HG03159 (cell line): ENCODE data around the gene RASSF8.

Experiments used
- ATAC-seq: cut with Tn5 transposase; IDR thresholded peaks from one replicate; pipeline ENCODE4 v1.9.1; 2021; ENCODE audit warnings: mild to moderate bottlenecking, moderate library complexity; ENCODE audit not compliant: unreplicated experiment

The RASSF8 gene

GRCh38 chr12:26122681-26123481, 164.4 kb downstream of the RASSF8 start:
- ATAC-seq = no peak

- ATAC-seq = no peak
Observed at GRCh38 chr12:26123482-26123980, 165.0 kb downstream of the RASSF8 start.

- no peak for ATAC-seq
Observed at GRCh38 chr12:26124446-26125399, 166.2 kb downstream of the RASSF8 start, which contains the start of gene BHLHE41. Gene BHLHE41 (minus strand): TSS chr12:26125037. CDS start chr12:26124779, 258 bp downstream.

- peak; percentile 23 for ATAC-seq
Observed at GRCh38 chr12:26125400-26126339, 167.2 kb downstream of the RASSF8 start.

GRCh38 chr12:26126340-26127284, 168.1 kb downstream of the RASSF8 start:
- peak; percentile 45 for ATAC-seq

- no peak for ATAC-seq
Observed at GRCh38 chr12:26127404-26127803, 168.9 kb downstream of the RASSF8 start.

GRCh38 chr12:26128168-26128567, 169.7 kb downstream of the RASSF8 start:
- no peak for ATAC-seq
